ENCODE measurements around the gene ARPC4. TPM values are rescaled to one million over a fixed set of nuclear protein-coding genes. Genes with fewer than 3 reads are reported as not detected.
"Not testable (repeated sequence)": the region's sequence is repeated elsewhere in the genome, so short reads cannot be mapped to it uniquely, and the experiment has no call there.

The ARPC4 gene
- total and polyA plus RNA-seq, 10 of the 15 experiments (the other 5 are each of a cell fraction or from before 2014, with no cell fraction given), result 42.0 to 354 (median 268) TPM

DNA sequence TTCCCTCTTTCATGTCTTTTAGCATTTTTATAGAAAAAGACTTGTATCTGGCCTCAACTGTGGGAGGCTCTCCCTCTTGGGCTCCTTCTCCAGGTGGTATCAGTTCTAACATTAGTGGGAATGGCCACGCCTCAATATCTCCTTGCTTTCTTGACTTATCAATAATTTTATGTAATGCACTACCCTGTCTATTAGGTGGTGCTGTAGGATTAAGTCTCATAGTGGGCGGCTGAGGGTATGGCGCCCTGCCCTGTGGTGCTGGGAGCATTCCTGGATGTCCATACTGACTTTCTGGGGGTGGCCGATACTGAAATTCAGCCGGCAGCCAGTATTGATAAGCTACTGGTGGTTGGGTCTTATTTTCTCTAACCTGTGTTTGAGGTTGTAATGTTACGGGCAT, 59.6 kb downstream of the ARPC4 start (continued):
- TF ChIP-seq, protein P1, sequence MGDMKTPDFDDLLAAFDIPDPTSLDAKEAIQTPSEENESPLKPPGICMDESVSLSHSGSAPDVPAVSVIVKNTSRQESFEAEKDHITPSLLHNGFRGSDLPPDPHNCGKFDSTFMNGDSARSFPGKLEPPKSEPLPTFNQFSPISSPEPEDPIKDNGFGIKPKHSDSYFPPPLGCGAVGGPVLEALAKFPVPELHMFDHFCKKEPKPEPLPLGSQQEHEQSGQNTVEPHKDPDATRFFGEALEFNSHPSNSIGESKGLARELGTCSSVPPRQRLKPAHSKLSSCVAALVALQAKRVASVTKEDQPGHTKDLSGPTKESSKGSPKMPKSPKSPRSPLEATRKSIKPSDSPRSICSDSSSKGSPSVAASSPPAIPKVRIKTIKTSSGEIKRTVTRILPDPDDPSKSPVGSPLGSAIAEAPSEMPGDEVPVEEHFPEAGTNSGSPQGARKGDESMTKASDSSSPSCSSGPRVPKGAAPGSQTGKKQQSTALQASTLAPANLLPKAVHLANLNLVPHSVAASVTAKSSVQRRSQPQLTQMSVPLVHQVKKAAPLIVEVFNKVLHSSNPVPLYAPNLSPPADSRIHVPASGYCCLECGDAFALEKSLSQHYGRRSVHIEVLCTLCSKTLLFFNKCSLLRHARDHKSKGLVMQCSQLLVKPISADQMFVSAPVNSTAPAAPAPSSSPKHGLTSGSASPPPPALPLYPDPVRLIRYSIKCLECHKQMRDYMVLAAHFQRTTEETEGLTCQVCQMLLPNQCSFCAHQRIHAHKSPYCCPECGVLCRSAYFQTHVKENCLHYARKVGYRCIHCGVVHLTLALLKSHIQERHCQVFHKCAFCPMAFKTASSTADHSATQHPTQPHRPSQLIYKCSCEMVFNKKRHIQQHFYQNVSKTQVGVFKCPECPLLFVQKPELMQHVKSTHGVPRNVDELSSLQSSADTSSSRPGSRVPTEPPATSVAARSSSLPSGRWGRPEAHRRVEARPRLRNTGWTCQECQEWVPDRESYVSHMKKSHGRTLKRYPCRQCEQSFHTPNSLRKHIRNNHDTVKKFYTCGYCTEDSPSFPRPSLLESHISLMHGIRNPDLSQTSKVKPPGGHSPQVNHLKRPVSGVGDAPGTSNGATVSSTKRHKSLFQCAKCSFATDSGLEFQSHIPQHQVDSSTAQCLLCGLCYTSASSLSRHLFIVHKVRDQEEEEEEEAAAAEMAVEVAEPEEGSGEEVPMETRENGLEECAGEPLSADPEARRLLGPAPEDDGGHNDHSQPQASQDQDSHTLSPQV (IDR thresholded peaks at IDR 0.05), result no peak
- no peak for TF ChIP-seq NFIC (IDR thresholded peaks at IDR 0.05; ENCODE audit: low read depth, low read length)
- no peak for TF ChIP-seq JUND (IDR thresholded peaks at IDR 0.05; ENCODE audit: low read depth, low read length)
- TF ChIP-seq MYC (IDR thresholded peaks at IDR 0.05; ENCODE audit: insufficient read depth, insufficient read length, insufficient replicate concordance, low read length, severe bottlenecking), result no peak
- TF ChIP-seq SMARCA5 (IDR thresholded peaks at IDR 0.05), result no peak

DNA sequence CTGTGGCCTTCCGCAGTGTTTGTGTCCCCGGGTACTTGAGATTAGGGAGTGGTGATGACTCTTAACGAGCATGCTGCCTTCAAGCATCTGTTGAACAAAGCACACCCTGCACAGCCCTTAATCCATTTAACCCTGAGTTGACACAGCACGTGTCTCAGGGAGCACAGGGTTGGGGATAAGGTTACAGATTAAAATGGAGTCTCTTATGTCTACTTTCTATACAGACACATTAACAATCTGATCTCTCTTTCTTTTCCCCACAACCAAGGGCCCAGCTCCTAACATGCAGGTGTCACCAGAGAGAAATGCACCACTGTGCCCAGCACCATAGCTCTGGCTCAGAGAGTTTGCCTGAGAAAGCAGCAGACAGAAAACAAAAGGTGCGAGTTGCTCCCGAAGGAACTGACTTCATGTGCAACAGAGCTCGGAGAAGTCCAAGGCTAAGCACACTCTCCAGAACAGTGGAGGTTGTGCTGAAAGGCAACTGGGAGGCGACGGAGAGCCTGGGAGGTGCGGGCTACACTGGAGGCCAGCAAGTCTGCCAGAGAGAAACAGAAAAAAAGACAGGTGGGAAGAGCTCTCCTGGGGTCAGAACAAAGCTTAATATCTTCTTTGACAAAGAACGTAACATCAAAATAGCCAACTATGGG, 61.5 kb downstream of the ARPC4 start:
- H3K36me3 ChIP-seq (ENCODE audit: control insufficient read depth in 2 of 2, insufficient read depth in 2 of 2, low read length in 1 of 2); H3K27me3 ChIP-seq (replicated peaks in 1 of 2; ENCODE audit: control insufficient read depth in 2 of 2, insufficient read depth in 2 of 2, low read length in 1 of 2); H3K9ac ChIP-seq (ENCODE audit: control insufficient read depth, insufficient read depth, low read length); FAIRE-seq; H3K4me2 ChIP-seq (ENCODE audit: control insufficient read depth, insufficient read depth); H4K20me1 ChIP-seq (ENCODE audit: control insufficient read depth, insufficient read depth); RAD21 ChIA-PET (ENCODE audit: unreplicated experiment); in situ Hi-C loops (cut with MboI); DNase-seq (ENCODE audit: low read depth, low spot score); H3K4me1 ChIP-seq (ENCODE audit: control insufficient read depth, insufficient read depth, low read length); H3K4me3 ChIP-seq; H3K9me3 ChIP-seq (replicated peaks; ENCODE audit: control insufficient read depth, insufficient read depth, low read length); H2AFZ ChIP-seq (ENCODE audit: control insufficient read depth, low read depth, low read length); BruUV-seq (replicated peaks); H3K27ac ChIP-seq (ENCODE audit: control insufficient read depth, insufficient read depth); H3K79me2 ChIP-seq (ENCODE audit: control insufficient read depth, insufficient read depth, low read length); ATAC-seq; POLR2A ChIA-PET; intact Hi-C loops (cut with micrococcal nuclease; ENCODE audit: unreplicated experiment): not testable (repeated sequence)
- 70% methylated on average over 11 of the region's 11 CpGs for WGBS (ENCODE audit: insufficient coverage, insufficient replicate concordance, low lambda C conversion rate, missing lambda C conversion rate)
- ChIA-PET SMC1A (ENCODE audit: uncharacterized antibody, unreplicated experiment) (interaction anchor here (1.0 kb wide), 1 partner anchor 37 kb away, joined by 4 read pairs; the partner anchor contains the start of gene JAGN1), CTCF (interaction anchor here (0.7 to 0.8 kb wide), 2 partner anchors 77 to 468 kb away, joined by 3 to 4 read pairs; no protein-coding TSS in a partner anchor)
